ENCODE data around the gene SH2B3. TPM values are rescaled to one million over a fixed set of nuclear protein-coding genes. Genes with fewer than 3 reads are reported as not detected.

The SH2B3 gene
- total and polyA plus RNA-seq, 2 experiments from 2014 or later, result 8.1 to 59.3 TPM

GRCh38 chr12:111455448-111456320, 50.0 kb downstream of the SH2B3 start:
- Histone ChIP-seq H3F3A (replicated peaks; ENCODE audit: low read depth) (peaks cover 26% of the 10 kb centered on the region), H3K36me3 (ENCODE audit: insufficient read depth) (peaks cover 17% of the 10 kb centered on the region), H2AFZ (no peak overlapping the region), H3K27me3 (ENCODE audit: insufficient read depth) (no peaks in the 10 kb centered on the region), H3K79me2 (replicated peaks; ENCODE audit: insufficient read depth) (no peaks in the 10 kb centered on the region), H3K4me2 (no peak overlapping the region), H3K27ac (ENCODE audit: low read depth) (peak overlapping the region; percentile 59; the same call in 1 of the 2 replicates), H3K4me1 (ENCODE audit: insufficient read depth) (no peaks in the 10 kb centered on the region), H3K4me3 (no peak overlapping the region), H3K9me2 (ENCODE audit: insufficient read depth) (no peaks in the 10 kb centered on the region), H4K20me1 (replicated peaks; ENCODE audit: insufficient read depth) (peaks cover 6% of the 10 kb centered on the region; the same call in 1 of the 2 replicates)
- H3K4me1 Mint-ChIP-seq, result no peaks in the 10 kb centered on the region; the same call in 2 of the 3 replicates
- no peak overlapping the region for H3K4me3 Mint-ChIP-seq
- no peak for ATAC-seq
- DNase-seq (ENCODE audit: low spot score), result no peak
- H3K9me3 Mint-ChIP-seq, result no peaks in the 10 kb centered on the region
- no peak for TF ChIP-seq ZNF331 (CRISPR knock-in tag; IDR thresholded peaks at IDR 0.05; ENCODE audit: low read depth)
- TF ChIP-seq ETS1 (IDR thresholded peaks at IDR 0.05), result no peak
- no peak for TF ChIP-seq JUNB (IDR thresholded peaks at IDR 0.05; ENCODE audit: unreplicated experiment)
- TF ChIP-seq ZNF462 (CRISPR knock-in tag; IDR thresholded peaks at IDR 0.05), result no peak
- TF ChIP-seq EZH2 (IDR thresholded peaks at IDR 0.05; ENCODE audit: low read depth, unreplicated experiment), result no peak
- no peak for TF ChIP-seq STAT1 (IDR thresholded peaks at IDR 0.05; ENCODE audit: unreplicated experiment)
- no peak for TF ChIP-seq NANOG (IDR thresholded peaks at IDR 0.05; ENCODE audit: borderline replicate concordance)
- no peak for TF ChIP-seq EZH2phosphoT487 (IDR thresholded peaks at IDR 0.05; ENCODE audit: unreplicated experiment)
- TF ChIP-seq ZNF114 (CRISPR knock-in tag; IDR thresholded peaks at IDR 0.05), result no peak
- no peak for TF ChIP-seq CREB1 (CRISPR knock-in tag; IDR thresholded peaks at IDR 0.05; ENCODE audit: low read depth)
- TF ChIP-seq REST (IDR thresholded peaks at IDR 0.05; ENCODE audit: unreplicated experiment), result no peak
- TF ChIP-seq CTCF (conservative IDR thresholded peaks at IDR 0.05; ENCODE audit: low read depth in 2 of 2), result no peak
- TF ChIP-seq POLR2AphosphoS5 (IDR thresholded peaks at IDR 0.05; ENCODE audit: low read depth), result no peak
- H3K36me3 Mint-ChIP-seq (ENCODE audit: low read depth), result peaks cover 43% of the 10 kb centered on the region
- H3K27ac Mint-ChIP-seq, result no peak overlapping the region
- peaks cover 9% of the 10 kb centered on the region for H3K27me3 Mint-ChIP-seq (ENCODE audit: insufficient read depth, low read depth, poor library complexity)

Data from GM23338 (cell line).